Fibroblast of skin of left biceps (primary cell): ENCODE data around the gene USH1C.
A peak's percentile ranks its signal among the peaks of the same experiment; 100 is the strongest.

Source experiments
- DNase-seq, 2 experiments: peaks; one replicate each; pipeline ENCODE4 v3.0.0-alpha.2; 2013; ENCODE audit warnings: low read depth in 2 of 2

Gene USH1C

DNA sequence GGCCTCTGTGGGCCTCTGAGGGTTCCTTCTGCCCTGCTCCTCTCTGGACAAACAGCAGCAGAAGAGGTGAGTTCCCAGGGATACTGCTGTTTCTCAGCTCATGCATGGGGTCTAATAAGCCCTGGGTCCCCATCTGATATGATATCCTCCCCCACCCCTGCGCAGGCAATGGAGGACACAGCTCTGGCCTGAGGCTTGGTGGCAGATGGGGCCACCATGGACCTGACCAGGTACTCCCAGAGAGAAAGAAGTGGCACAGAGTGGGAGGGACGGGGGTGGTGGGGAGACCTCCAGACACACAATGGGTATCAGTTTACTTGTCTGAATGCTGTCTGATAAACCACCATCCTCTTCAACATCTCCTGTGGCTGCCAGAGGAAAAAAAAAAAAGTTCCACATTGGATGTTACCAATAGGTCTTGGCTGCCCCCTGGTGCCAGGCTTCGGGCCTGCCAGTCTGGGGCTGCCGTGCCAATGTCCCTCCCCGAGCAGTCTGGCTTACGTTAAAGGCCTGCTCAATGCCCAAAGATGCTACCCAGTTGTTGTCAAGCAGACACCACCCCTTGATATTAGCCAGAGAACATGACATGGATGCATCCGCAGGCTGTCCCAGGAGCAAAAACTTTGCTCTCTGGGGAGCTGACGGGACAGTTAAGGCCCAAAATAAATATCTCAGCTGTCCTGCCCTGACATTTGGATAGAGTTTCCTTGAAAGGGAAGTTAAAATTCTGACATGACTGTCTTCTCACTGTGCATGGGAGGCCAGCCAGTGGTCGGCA, 39.7 kb downstream of the USH1C start:
- DNase-seq, result peak; percentile 6 to 17

DNA sequence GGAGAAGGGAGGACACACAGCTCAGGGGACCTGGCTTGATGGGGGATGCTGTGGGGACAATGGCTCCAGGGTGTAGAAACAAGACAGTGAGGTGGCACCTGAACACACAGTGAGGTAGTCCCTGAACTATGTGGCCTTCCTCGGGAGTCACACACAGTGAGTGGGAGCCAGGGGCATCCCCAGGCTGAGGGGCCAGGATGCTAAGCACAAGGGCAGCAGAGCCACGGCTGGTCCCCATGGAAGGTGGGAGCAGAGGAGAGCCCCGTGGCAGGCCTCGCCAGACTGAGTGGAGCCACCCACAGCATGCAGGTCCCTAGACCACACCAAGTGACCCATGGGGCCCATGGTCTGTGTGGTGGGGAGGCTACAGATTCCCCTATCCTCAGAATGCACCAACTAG, 41.6 kb downstream of the USH1C start:
- DNase-seq, result no peak

DNA sequence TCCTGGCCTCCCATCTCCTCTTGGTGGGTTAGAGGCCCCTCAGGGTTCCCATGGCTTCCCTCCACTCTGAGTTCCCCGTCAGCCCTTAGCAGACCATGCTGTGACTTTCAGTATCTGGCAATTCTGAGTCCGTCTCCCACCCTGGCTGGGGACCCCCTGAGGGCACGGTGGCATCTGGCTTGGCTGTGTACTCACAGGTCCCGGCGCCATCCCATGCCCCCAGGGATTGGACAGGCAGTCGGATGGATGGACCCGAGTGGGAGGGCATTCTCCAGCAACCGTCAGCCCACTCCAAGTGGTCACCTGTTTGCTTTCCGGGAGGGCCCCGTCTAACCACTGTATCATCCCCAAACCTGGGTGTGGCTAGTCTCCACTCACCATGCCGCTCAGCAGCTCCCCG, 43.5 kb downstream of the USH1C start:
- no peak for DNase-seq

DNA sequence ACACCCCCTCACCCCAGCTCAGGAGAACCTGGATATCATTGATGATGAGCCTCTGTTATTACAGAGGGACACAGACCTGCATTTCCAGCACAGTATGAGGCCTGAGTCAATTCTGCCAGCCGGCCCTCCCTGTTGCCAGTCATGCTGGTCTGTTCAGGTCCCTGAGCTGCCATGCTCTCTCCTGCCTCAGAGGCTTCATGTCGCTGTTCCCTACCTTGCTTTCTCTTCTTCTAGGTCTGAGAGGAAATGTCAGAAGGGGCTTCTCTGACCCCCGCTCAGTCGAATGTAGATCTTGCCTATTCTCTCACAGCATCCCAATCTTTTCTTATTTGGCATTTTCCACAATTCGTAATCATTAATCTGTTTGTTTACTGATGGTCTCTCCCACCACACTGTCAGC, 45.7 kb downstream of the USH1C start:
- DNase-seq, result no peak

DNA sequence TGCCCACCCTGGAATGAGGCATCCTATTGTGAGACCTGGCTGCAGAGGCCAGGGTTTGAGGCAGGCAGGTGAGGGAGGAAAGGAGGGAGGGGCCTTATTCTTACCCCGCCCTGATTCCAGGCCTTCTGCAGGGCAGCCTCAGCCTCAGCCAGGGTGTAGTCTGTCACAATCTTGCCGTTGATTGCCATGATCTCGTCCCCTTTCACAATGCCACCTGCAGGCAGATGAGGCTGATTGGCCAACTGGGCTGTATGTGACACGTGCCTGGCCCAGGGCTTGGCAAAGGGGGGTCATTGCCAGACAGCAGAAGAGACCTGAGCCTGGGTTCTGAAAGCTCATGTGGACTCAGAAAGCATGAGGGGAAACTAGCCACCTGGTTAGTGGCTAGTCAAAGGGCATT, 46.2 kb downstream of the USH1C start:
- DNase-seq, result no peak

DNA sequence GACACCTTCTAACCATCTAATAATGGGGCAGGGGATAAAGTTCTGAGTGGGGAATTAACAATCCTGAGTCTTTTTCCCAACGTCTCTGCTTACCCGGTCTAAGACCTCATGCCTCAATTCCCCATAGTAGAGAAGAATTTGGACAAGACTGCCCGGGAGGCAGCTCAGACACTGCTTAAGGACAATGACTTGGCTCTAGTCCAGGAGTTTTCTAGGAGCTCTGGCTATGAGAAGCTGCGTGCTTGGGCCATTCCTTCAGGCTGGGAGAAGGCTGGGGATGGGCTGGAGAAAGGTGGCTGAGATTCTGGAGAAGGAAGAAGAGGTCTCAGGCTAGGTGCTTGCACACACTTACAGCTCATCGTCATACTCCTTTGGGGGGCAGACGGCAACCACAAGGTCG, 47.8 kb downstream of the USH1C start:
- DNase-seq, result no peak

DNA sequence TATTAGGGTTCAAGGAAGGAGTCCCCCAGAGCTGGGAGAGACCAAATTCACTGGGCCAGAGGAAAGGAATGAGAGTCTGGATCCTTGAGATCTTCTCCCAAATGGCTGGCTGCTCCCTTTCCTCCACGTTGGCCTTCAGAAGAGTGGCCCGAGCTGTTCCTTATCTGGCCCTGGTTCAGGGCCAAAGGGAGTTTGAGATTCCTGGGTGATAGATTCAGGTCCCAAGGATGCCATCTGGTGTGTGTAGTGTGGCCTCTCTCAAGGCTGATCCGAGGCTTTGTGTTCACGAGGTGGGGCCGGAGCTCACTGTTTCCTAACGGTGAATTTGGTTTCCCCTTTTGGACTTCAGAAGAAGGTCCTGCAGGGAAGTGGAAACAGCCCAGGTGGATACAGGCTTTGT, 50.2 kb downstream of the USH1C start:
- DNase-seq, result no peak

DNA sequence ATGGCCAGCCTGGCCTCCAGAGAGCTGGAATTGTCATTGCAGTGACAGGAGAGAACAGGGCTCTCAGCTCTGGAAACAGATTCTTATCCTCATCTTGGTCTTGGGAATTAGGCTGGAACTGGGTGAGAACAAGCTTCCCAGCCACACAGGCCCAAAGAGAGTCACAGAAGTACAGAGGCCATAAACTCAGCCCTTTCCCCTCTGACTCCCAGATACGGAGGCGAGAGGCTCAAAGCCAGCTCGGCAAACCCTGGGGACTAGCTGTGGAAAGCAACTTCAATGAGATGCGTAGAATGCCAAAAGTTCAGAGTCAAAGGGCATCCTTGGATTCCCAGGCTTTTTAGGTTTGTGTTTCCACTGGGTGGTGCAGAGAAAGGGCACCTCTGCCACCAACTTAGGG, 53.3 kb downstream of the USH1C start:
- no peak for DNase-seq

DNA sequence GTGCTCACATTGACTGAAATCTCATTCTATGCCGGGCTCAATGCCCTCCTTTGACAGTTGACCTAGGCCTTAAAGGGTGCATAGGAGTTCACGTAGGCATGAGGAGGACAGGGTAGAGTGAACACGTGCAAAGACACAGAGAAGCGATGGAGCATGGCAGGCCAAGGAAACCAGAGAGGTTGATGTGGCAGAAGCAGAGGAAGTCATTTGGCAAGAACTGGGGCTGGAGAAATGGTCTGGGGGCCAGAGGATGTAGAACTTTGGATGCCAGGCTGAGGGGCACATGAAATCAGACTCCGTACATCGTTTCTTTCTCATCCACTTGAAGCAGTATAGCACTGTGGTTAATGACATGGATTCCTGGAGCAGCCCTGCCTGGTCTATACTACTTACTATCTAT, 54.0 kb downstream of the USH1C start:
- no peak for DNase-seq

DNA sequence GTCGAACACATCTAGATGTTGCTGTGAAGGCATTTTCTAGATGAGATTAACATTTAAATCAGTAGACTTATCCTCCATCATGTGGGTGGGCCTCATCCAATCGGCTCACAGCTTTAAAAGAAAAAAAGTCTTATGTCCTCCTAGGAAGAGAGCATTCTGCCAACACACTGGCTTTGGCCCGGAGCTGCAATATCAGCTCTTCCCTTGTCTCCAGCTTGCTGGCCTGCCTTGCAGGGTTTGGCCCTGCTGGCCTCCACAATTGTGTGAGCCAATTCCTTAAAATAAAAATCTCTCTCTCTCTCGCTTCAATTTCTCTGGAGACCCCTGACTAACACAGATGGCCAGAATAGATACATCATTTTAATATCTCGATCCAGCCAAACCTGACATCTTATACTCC, 54.5 kb downstream of the USH1C start:
- no peak for DNase-seq

DNA sequence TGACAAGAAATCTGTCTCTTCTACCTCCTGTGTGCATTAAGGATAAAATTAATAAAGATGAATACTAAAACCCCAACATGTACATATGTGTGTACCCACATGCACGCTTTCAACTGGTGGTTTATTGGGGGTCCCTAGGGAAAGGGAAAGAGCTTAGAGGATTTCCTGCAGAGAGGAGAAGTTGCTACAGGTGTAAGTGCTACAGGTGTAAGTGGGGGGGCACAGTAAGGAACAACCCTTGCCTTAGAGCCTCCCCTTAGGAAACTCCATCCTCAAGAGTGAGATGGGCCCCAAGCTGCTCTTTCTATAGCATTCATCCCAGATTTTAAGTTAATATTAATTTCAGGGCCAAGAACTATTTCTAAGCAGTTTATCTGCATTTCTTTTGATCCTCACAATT, 55.7 kb downstream of the USH1C start:
- no peak for DNase-seq

DNA sequence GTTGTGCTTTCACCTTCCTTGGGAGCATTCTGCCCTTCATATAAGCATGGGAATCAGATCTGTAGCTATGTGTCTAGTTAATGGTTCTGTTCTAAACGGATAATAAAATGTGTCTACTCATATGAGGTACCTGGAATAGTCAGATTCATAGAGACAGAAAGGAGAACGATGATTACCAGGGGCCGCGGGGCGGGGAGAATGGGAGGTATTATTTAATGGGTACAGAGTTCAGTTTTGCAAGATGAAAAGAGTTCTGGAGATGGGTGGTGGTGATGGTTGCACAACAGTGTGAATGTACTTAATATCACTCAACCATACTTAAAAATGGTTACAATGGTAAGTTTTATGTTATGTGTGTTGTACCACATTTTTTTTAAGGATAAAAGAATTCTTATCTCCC, 57.6 kb downstream of the USH1C start:
- DNase-seq, result no peak

DNA sequence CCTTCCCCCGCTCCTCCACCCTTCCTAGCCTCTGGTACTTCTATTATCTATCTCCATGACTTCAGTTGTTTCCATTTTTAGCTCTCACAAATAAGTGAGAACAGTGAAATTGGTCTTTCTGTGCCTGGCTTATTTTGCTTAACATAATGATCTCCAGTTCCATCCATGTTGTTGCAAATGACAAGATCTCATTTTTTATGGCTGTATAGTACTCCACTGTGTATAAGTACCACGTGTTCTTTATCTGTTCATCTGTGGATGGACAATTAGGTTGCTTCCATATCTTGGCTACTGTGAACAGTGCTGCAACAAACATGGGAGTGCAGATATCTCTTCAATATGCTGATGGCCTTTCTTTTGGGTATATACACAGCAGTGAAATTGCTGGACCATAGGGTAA, 60.7 kb downstream of the USH1C start:
- DNase-seq, result no peak

DNA sequence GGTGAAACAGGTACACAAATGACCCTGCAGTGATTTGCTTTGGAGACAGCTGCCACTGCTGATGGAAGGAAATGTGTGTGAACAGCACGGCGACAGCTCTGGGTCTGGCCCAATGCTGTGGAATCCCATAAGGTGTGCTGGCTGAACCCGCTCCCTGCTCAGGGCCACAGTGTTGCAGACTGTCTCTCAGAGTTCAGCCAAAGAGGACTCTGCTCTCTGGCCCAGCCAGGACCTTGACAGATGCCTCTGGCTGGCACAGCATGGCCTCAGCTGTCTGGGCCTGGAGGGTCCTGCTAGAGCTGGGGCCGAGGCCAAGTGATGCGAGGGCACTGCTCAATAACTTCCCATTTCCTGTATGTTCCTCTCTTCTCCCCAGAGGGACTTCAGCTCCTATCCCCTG, 62.3 kb downstream of the USH1C start:
- DNase-seq, result no peak

DNA sequence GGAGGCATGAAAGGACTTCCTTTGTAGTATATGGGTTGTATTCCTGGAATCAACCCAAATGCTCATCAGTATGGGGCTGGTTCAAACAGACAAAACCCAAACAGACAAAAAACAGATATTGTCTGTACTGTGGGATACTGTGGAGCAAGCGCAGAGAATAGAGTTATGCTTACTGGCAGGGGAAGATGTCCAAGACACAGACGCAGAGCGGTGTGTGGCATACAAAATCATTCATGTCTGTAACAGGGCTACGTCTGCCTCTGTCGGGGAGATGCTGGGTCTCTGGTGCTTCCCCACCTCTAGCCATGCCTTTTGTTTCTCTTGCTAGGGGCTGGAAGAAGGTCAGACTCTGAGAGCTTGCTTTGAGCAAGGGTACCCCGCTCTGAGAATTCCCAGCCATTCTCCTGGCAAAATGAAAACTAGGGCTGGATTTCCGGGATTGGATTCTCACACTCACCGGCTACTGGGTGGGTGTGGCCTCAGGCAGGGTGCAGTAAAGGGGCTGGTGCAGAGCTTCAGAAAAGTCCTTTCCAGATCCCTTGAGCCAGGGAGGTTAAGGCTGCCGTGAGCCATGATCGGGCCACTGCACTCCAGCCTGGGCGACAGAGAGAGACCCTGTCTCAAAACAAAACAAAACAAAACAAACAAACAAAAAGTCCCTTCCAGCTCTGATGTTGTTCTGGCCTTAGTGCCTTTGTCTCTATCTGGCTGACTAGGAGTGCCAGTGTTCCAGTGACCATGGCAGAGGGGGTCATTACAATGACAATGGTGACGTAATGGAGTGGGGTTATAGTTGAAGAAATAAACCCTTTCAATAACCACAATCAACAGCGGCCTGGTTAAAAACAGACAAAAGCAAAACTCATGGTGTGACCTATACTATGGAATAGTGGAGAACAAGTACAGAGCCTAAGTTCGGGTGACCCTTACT, 64.7 kb downstream of the USH1C start:
- DNase-seq, result no peak

DNA sequence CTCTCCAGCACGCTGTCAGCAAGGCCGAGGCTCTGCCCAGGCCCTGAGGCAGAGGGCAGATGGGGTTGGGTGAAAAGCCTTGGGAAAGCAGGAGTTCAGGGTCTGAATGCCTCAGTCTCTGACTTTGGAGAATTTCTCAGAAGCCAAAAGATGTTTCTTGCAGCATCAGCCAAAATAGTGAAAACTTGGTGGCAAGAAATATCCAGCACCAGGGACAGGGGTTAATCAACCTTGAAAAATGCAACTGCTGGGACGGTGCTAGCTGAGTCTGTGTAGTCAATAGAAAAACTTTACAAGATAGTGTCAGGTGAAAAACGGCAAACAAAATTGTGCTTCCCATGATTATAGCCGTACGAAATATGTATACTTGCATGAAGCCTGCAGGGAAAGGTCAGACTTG, 66.1 kb downstream of the USH1C start:
- no peak for DNase-seq

DNA sequence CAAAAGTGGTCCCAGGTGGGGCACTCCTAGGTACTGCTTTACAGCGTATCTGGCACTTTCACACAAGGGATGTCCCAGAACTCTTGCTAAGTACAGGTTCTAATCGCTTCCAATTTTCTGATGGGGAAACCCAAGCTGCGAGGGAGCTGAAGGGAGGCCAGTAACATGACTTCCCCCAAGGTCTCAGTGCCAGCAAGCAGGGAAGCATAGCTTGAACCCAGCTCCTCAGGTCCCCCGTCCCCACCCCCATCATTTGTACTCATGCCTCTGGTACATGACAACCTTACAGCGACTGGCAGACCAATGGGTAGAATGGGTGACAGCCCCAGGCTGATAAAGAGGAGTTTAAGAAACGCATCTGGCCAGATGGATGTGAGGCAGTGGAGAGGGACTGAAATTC, 66.9 kb downstream of the USH1C start:
- no peak for DNase-seq

DNA sequence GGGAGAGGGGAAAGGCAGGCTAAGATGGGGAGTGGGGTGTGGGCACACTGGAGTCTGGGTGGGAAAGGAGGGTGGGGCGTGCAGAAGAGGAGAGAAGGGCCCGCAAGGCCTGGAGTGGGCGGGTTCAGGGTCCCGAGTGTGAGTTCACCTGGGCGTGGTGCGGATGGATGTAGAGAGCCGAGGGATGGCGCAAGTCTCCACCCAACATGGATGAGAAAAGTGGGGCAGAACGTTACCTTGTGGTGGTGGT, 67.2 kb downstream of the USH1C start:
- DNase-seq, result no peak

DNA sequence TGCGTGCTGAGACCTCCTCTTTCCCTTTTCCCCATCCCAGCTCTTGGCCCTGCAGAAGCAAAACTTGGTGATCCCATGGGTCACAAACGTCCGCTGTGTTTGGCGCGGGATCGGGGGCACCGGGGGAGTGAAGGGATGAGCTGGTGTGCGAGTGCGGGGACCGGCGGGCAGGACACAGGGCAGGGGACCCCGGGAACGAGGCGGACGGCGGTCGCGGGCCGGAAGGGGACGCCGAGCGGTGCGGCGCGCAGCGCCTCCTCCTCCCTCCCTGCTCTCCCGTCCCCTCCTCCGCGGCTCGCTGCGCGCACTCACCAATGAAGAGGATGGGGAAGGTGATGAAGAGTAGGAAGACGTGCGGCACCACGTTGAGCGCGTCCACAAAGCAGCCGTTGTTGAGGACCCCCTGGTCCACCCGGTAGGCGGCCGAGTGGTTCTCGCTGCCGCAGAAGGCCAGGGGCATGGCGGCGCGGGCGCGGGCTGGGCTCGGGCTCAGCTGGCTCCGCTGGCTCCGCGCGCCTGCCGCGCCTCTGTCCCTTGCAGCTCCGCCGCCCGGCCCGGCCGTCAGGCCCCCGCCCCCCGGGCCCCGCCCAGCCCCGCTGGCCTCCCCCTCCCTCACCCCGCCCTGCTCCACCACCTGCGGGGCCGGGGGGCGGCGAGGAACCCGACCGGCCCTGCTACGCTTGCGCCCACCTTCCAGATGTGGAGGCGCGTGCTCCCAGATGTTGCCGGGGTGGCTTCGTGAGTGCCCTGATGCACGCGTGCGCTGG, 67.7 kb downstream of the USH1C start, which contains the start of gene ABCC8:
Gene ABCC8, minus strand, starts transcription at position 529 of the 767 bp plus-strand sequence. Its CDS starts 69 bp downstream, at position 460.
- no peak for DNase-seq

DNA sequence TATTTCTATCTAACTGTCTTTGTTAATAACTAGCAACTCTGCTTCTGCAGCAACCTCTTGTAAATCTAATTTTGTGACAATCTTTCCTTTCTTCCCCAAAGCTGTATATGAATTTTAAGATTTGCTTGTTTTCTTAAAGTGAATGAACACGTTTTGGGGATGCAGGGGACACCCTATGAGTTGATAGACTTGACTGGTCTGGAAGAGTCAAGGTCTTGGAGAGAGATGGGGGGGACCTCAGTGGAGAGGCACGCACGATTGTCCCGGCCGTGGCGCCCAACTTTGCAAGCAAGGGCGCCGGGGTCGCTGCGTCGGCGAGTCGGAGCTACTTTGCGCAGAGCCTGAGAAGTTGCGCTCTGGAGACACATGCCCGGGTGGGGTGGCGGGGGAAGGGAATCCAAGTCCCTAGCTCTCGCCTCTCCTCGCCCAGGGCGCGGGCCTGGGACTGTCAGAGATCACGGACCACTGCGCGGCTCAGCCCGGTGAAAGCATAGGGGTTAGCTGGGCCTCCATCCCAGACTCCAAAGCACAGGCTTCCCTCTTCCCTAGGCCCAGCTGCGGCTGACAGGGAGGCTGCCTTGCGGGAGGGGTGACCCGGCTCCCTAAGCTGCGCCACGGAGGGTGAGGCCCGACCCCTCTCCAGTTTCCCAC, 68.4 kb downstream of the USH1C start:
- DNase-seq, result no peak

DNA sequence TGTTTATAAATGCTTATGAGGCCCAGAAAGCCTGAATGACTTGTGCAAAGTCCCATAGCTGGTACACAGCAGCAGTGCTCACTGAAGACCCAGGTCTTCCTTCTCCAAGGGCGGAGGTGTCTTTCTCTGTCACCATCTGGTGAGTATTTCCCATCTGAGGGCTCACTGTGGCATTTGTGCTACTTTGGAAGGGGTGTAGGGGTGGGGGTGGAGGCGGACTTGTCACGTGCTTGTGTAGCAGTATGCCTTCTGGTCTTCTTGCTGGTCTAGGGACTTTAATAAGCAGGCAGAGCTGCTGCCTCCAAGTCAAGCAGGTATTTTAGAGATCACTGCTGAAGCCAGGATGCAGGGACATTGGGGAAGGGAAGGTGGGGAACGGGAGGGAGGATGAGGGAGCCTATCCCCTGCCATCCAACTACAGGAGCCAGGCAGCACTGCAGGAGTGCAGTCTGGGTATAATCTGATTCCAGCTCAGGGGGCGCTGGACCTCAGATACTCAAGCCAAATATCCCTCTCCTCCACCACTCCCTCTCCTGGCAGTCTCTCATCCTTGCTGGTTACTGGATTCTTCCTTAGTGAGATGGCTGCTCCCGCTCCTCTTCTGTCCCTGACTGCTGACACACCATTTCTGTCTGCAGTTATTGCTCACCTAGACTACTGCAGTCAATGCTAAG, 71.0 kb downstream of the USH1C start:
- DNase-seq, result no peak
